ENCODE measurements around the gene EPN2.
A peak's percentile ranks its signal among the peaks of the same experiment; 100 is the strongest.
"Not testable (repeated sequence)": the region's sequence is repeated elsewhere in the genome, so short reads cannot be mapped to it uniquely, and the experiment has no call there.

EPN2 gene

GRCh38 chr17:19237139-19237388 is at the start of gene EPN2:
Gene EPN2 (plus strand): TSS chr17:19237366. CDS start chr17:19283120, 45,754 bp downstream.
- peak; percentile 22 for DNase-seq (ENCODE audit: low read depth)

DNA sequence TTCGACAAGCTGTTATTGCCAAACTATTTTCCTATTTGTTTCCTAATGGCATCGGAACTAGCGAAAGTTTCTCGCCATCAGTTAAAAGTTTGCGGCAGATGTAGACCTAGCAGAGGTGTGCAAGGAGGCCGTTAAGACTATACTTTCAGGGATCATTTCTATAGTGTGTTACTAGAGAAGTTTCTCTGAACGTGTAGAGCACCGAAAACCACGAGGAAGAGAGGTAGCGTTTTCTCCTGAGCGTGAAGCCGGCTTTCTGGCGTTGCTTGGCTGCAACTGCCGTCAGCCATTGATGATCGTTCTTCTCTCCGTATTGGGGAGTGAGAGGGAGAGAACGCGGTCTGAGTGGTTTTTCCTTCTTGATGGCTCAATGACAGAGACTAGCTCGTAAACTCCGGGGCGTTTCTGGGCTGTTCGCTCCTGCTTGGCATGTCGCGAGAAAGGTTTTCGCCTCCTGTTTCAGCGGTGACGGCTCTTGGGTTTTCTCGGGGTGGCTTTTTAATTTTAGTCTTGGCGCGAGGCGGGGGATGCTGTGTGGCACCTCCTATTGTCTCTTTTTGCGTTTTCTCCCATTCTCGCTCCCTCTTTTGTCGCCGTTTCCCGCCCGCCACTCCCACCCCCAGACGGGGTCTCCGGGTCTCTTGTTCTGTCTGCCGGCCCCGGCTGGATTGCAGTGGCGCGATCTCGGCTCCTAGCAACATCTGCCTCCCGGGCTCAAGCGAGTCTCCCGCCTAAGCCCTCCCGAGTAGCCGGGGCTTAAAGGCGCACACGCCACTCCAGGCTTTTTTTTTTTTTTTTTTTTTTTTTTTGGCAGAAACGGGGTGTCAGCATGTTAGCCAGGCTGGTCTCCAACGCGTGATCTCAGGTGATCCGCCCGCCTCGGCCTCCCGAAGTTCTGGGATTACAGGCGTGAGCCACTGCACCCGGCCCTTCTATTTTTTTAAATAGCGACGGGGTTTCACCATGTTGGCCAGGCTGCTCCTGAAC is 49.0 kb upstream of the EPN2 start:
- DNase-seq (ENCODE audit: low read depth), result not testable (repeated sequence)

GRCh38 chr17:19188870-19189708 is 48.1 kb upstream of the EPN2 start:
- not testable (repeated sequence) for DNase-seq (ENCODE audit: low read depth)

- not testable (repeated sequence) for DNase-seq (ENCODE audit: low read depth)
Observed at GRCh38 chr17:19189781-19190405, 47.3 kb upstream of the EPN2 start.

GRCh38 chr17:19196382-19197204 is 40.6 kb upstream of the EPN2 start:
- DNase-seq (ENCODE audit: low read depth), result not testable (repeated sequence)

GRCh38 chr17:19202448-19202847 is 34.7 kb upstream of the EPN2 start:
- DNase-seq (ENCODE audit: low read depth), result not testable (repeated sequence)

DNA sequence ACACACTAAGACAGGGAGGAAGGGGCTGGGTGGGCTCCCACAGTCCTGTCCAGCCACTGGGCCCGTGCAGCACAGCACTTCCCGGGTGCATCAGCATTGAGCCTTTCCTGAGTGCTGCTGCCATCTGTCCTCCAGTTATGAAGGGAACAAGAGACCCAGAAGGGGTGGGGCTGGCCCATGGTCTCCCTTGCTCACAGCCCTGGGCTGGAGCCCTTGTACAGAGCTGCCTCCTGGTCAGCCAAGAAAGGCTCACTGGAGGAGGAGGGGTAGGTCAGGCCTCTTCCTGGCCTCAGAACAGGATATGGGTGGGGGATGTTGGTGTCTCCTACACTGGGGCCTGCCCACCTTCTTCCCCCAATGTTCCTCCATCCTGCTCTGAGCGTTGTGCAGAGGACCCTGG is 33.7 kb upstream of the EPN2 start:
- DNase-seq (ENCODE audit: low read depth), result not testable (repeated sequence)

DNA sequence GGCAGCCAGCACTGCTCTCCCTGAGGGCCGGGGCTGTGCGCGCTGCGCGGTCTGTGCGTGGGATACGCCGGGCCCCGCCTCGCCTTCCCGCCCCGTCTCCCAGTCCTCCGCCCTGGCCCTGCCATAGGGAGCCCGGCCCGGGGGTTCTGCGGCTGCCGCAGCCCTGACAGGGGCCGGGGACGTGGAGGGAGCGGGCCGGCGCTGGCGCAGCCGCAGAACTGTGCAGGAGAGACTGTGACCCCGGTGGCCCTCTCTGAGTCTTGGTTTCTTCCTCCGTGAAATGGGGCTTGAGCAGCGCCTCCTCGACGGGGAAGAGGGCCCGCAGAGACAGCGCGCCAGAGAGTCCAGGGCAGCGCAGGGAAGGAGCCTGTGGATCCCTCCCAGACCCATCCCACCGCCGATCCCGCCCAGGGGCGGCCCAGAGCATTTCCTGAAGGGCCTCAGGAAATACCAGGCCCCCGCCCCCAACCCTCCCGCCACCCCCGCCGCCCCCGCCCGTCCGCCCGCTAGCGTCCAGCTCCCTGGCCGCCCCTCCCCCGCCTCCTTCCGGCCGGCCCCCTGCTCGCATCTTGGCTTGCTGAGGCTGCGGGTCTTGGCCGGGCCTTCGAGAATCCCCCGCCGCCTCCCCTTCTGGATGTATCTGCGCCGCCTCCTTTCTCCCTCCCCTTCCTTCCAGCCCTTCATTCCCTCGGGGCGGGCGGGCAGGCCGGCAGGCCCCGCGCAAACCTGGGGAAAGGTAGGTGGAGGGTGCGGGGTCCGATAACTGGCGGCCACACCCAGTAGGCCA is 21.9 kb upstream of the EPN2 start:
- not testable (repeated sequence) for DNase-seq (ENCODE audit: low read depth)

- DNase-seq (ENCODE audit: low read depth), result not testable (repeated sequence)
Observed at GRCh38 chr17:19216148-19216926, 20.8 kb upstream of the EPN2 start.

GRCh38 chr17:19218914-19219313 is 18.3 kb upstream of the EPN2 start:
- DNase-seq (ENCODE audit: low read depth), result not testable (repeated sequence)

DNA sequence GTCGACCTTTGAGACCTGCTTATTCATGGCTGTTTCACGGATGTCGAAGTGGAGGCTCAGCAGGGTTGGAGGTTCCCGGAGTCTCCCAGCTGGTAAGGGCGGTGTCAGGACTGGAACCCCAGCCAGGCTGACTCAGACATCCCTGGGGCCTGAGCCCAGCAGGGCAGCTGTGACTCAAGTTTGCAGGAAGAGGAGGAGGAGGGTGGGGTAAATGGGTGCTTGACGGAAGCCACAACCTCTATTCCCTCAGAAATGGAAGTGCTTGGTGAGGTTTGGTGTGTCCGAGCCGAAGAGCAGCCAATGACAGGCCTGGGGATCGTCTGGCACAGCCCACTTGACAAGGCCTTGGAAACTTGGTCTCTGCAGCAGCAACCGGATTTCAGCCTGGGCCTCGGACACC is 17.8 kb upstream of the EPN2 start:
- DNase-seq (ENCODE audit: low read depth), result not testable (repeated sequence)

DNA sequence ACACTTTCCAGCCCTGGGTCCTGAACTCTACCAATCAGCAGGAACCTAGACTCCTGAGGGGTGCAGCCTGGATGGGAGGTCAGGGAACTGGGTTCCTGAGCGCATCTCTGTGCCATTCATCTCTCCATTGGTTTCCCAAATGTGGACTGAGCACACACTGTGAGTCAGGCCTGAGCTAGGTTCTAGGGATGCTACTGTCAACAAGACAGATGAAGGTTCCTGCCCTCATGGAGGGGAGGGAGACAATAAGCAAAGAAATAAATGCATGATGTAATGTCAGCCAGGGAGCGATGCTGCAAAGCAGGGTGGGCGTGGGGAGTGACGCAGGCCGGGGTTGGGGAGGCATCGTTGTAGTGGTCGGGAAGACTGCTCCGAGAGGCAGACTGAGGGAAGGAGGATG is 17.0 kb upstream of the EPN2 start:
- DNase-seq (ENCODE audit: low read depth), result not testable (repeated sequence)

GRCh38 chr17:19226610-19227588 is 10.3 kb upstream of the EPN2 start:
- not testable (repeated sequence) for DNase-seq (ENCODE audit: low read depth)

GRCh38 chr17:19234676-19235075 is 2.5 kb upstream of the EPN2 start:
- DNase-seq (ENCODE audit: low read depth), result not testable (repeated sequence)

DNA sequence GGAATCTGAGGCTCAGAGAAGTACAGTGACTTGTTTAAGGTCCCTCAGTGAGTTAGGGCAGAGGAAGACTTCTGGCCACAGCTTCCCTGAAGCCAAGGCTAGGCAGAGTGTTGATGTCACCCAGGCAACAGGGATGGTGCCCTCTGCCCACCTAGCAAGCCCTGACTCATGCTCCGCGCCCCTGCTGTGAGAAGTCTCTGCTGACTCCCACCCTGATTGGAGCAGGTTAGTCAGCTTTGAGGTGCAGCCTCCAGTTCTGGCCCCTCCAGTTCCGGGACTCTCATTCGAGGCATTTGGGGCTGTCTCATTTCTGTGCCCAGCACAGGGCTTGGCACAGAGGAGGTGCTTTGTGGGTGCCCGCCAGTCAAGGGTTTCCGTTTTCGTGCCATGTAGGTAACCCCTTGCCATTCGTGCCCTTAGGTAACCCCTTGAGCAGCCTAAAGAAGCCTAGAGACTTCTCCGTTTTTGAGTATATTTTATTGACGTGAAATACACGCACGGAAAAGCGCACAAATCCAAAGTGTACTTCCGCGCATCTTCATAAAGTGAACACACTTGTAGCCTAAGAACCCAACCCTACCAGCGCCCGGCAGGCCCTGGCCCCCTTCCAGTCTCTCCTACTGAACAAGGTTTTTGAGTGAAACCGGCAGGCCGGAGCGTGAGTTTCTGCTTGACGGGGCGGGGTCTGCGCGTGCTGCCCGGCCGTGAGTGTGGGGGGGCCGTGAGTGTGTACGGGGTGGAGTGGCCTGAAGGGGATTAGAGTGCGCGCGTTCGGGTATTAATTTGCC is 621 bp upstream of the EPN2 start:
- not testable (repeated sequence) for DNase-seq (ENCODE audit: low read depth)

- no peak for DNase-seq (ENCODE audit: low read depth)
Observed at GRCh38 chr17:19237389-19238166, 412 bp downstream of the EPN2 start.

DNA sequence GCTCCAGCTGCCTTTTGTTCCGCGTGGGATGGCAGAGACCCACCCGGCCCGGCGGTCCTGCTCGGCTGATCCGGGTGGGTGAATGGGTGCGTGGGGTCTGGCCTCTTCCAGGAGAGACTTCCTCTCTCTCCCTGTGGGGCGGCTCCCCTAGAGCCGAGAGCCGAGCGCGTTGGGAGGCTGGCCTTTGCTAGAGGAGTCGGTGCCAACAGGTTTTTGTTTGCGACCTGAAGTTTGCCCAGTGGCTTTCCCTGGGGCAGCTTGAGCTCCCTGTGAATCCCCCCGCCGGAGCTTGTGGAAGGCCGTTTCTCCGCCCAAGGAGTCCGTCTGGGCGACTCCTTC is 970 bp downstream of the EPN2 start:
- no peak for DNase-seq (ENCODE audit: low read depth)

All from activated gamma-delta T cell treated with anti-CD3 and anti-CD28 coated beads, Interleukin-2, amount 50 U/mL, for 16 hours (primary cell).